HCT116 (cell line): ENCODE measurements around the gene TCP11L2.

Experiments
- CTCF ChIP-seq, 3 experiments: fragments of 200-600 bp in 1 of 3; sonication (generic) in 1 of 3; IDR thresholded peaks in 2 of 3; conservative IDR thresholded peaks in 1 of 3; 2 replicates each; pipeline ENCODE4 v1.5.1; 2012 to 2017; ENCODE audit warnings: low read depth in 2 of 3, low read length in 2 of 3, antibody characterized with exemption in 1 of 3, borderline replicate concordance in 1 of 3, control low read depth in 1 of 3, mild to moderate bottlenecking in 1 of 3, mixed read lengths in 1 of 3, mixed run types in 1 of 3, moderate library complexity in 1 of 3; ENCODE audit not compliant: insufficient read depth in 1 of 3
- EZH2 ChIP-seq: fragments of 200-600 bp; sonication (generic); IDR thresholded peaks from 2 replicates; pipeline ENCODE4 v1.6.1; 2017; ENCODE audit warnings: antibody characterized with exemption, mixed run types
- FOSL1 ChIP-seq: IDR thresholded peaks from 2 replicates; pipeline ENCODE4 v1.6.1; 2012; ENCODE audit warnings: low read depth
- MAX ChIP-seq: IDR thresholded peaks from 2 replicates; pipeline ENCODE4 v1.6.1; 2012
- POLR2AphosphoS5 ChIP-seq: IDR thresholded peaks from 2 replicates; pipeline ENCODE4 v1.6.1; 2011; ENCODE audit warnings: mild to moderate bottlenecking, low read depth, low read length, moderate library complexity
- RAD21 ChIP-seq: IDR thresholded peaks from 2 replicates; pipeline ENCODE4 v1.6.1; 2012; ENCODE audit warnings: low read depth, mild to moderate bottlenecking
- REST ChIP-seq: IDR thresholded peaks from 2 replicates; pipeline ENCODE4 v1.6.1; 2012; ENCODE audit warnings: low read depth
- SP1 ChIP-seq: IDR thresholded peaks from 2 replicates; pipeline ENCODE4 v1.6.1; 2012; ENCODE audit warnings: low read depth
- YY1 ChIP-seq: IDR thresholded peaks from 2 replicates; pipeline ENCODE4 v1.6.1; 2011; ENCODE audit warnings: low read length, low read depth, moderate library complexity, mild to moderate bottlenecking; ENCODE audit not compliant: insufficient replicate concordance; ENCODE audit errors: extremely low read depth
- ZFX ChIP-seq: fragments of 450-650 bp; IDR thresholded peaks from 2 replicates; pipeline ENCODE4 v1.6.1; 2017

- no peak for TF ChIP-seq EZH2
- no peak for TF ChIP-seq FOSL1
- TF ChIP-seq SP1, result no peak
- no peak for TF ChIP-seq CTCF (IDR thresholded peaks at IDR 0.05 in 2 of 3, conservative IDR thresholded peaks at IDR 0.05 in 1 of 3; ENCODE audit: borderline replicate concordance in 1 of 3, insufficient read depth in 1 of 3, low read depth in 2 of 3, low read length in 2 of 3)
- TF ChIP-seq POLR2AphosphoS5, result no peak
- TF ChIP-seq ZFX, result no peak
- no peak for TF ChIP-seq MAX
- no peak for TF ChIP-seq REST
- no peak for TF ChIP-seq RAD21
- no peak for TF ChIP-seq YY1
These were observed 3.2 kb upstream of the TCP11L2 start for GRCh38 chr12:106299202-106299774.
